HG03095 (cell line): ENCODE measurements around the gene TSPAN3.

Source experiments
- ATAC-seq: cut with Tn5 transposase; IDR thresholded peaks from one replicate; pipeline ENCODE4 v1.9.1; 2021; ENCODE audit warnings: moderate library complexity; ENCODE audit not compliant: unreplicated experiment

TSPAN3 gene

DNA sequence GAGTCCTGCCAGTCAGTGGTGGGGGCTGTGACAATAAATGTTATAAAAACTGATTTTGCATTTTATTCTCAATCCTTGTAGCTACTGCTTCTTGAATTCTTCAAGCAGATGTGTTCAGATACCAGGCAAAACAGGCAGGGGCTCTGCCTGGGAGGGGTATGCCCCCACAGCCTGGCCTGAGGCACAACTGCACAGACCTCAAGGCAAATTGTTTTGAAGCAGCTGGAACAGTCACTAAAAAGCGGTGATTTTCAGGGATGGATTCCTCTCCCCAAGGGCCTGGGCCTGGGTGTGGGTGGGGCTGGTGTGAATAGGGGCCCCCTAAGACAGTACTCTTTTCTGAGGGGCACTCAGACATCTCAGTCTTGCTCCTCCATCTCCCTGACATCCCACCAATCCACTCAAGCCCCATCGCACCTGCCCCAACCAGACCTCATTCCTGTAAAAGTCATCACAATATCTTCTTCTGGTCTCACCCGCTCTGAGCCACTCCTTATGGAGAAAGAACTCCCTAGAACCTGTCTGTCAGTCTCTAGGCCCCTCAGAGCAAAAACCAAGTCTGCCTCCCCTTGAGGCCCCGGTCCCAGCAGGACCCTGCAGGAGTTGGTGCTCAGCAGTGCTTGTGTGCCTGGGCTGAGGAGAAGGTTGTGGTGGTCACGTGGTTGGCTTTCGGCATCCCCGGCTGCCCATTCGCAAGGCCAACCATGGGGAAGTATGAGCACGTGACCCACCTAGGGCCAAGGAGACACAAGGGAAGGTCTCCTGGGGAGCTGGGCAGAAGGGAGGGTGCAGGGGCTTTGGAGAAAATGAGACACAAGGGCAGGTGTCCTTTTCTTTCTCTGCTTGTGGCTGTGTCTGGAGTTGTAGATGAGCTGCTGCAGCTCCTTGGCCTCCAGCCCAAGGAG is 78.9 kb downstream of the TSPAN3 start:
- no peak for ATAC-seq
